IPS-NIHi7 (cell line): ENCODE data around the gene PPARG.

ENCODE experiments used
- DNase-seq: peaks from one replicate; pipeline ENCODE4 v3.0.0; 2012; ENCODE audit warnings: mixed read lengths; ENCODE audit errors: extremely low spot score

Gene PPARG

GRCh38 chr3:12409684-12410596 lies 121.1 kb downstream of the PPARG start:
- DNase-seq: no peak

DNA sequence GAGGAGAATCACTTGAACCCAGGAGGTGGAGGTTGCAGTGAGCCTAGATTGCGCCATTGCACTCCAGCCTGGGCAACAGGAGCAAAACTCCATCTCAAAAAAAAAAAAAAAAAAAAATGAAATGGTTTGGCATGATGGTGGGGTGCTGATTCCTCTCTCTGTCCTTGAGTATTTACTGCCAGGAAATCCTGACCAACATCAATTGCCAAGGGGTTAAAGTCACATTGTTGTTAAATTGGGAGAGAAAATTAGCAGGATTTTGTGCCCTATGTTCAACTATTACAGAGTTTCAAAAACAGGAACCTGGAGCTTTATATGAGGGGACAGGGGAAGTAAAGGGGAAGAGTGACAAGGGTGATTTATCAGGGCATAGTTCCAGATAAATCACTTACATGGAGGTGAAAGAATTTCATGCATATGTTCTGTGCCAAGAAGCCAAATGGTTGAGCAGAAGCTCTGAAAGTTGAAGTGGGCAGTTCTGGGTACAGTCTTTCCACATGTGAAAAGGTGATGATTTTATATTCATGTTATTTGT lies 124.9 kb downstream of the PPARG start:
- DNase-seq: no peak

GRCh38 chr3:12415014-12415680 lies 126.3 kb downstream of the PPARG start:
- DNase-seq: no peak

DNA sequence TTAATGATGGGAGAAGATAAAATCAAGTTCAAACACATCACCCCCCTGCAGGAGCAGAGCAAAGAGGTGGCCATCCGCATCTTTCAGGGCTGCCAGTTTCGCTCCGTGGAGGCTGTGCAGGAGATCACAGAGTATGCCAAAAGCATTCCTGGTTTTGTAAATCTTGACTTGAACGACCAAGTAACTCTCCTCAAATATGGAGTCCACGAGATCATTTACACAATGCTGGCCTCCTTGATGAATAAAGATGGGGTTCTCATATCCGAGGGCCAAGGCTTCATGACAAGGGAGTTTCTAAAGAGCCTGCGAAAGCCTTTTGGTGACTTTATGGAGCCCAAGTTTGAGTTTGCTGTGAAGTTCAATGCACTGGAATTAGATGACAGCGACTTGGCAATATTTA lies 127.9 kb downstream of the PPARG start:
- no peak for DNase-seq

DNA sequence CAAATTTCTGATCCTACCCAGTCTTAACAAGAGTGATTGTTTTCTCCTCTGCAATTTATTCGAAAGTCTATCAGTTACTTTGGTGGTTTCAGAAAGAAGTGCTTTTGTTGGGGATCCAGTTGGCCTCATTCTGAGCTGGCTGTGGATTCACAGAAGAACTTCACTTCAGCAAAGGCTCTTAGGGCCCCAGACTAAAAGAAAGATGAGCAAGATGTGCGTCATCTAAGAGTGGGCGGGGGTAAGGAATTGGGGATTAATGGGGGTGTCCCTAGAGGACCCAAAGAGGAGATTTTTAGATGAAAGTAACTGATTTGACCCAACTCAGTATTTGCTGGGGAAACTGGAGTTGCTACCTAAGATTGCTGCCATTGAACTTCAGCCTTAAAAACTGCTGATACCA lies 131.5 kb downstream of the PPARG start:
- DNase-seq: no peak

DNA sequence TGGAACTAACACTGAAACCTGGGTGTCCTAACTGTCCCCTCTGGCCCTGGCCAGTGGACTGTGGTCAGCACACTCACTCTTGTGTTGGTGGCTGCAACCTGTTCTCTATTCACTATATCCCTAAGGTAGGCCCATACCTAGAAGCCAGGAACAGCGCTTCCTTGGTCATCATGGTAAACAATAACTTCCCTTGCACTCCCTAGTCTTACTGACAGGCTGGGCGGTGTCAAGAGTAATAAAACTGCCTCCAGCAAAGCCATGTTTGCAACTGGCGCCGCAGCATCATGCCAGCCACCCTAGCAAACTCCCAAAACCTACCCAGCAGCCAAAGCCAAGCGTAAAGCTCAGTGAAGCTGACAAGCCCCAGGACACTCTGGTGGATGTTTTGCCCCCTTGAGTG lies 132.3 kb downstream of the PPARG start:
- no peak for DNase-seq

DNA sequence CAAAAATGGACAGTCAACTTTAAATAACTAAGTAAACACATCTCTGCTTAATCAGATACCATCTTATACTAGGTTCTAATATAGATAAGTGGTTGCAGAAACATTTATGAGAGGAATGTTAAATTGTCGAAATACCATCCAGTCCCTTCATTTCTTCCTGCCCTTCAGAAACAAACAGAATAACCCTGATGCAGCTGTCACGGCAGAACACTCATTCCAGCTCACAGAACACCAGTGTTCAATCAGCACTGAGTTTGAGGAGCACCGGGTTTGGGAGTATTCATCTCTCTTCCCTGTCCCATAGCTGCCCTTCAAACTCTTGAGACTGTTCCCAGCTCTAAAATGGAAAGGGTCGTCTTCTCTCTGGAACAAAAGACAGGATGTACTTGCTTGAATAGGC lies 134.3 kb downstream of the PPARG start:
- no peak for DNase-seq

- no peak for DNase-seq
Measured at GRCh38 chr3:12423918-12424630, 135.2 kb downstream of the PPARG start.

DNA sequence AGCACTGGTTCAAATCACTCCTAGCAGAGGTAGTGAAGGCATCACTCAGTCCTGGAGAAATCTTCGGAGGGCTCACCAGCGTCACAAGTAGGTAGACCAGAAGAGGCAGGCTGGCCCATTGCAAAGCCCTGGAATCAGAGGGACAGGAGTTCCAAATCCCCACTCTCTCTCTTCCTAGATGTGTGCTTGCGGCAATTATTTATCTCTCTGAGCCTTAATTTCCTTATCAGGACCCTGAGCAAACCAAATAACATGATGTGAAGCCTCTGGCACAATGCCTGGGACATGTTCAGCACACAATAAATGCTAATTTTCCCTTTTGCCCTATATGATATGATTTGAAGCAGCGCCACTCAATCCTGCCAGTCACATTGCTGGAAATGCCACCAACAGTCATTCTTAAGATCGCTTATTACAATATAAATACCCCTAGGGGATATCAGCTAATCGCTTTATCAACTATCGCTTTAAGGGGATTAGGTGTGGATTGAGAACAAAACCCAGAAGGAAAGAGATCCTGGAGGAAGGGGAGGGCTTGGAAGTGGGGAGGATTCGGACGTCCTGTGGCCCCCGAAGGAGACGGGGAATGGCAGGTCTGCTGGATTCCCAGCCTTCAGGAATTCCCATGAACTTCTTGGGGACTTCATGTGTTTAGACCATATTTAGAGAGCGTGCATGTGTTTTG lies 135.9 kb downstream of the PPARG start:
- no peak for DNase-seq

DNA sequence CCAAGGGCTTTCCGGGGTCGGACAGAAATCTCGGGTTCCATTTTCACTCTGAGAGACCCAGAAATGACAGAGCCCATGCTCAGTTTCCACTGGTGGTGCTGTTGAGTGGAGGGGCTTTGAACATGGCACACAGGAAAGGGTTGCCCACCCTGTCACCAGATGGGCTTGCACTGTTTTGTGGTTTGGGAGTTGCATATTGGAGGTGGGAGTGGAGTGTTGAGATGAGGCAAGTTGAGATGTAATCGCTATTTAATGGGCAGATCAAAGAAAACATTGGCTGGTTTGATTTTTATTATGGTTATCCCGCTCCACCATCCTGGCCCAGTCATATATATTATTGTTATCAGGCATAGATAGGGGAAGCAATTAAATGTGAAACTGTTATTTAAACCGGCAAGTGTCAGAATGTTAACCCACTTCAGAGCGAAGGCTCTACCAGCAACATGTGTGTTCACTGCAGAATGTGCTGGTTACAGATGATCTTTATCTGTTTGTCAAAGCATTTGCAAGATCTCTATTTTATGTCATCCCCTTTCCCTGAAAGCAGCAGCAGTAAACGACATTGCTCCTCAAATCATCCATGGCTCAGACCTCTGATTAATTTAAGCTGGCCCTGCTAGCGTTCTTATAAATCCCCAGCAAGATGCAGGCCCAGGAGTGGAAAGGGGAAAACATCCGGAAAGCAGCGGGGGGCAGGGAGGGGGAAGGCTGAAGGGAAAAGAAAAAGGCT lies 137.1 kb downstream of the PPARG start:
- no peak for DNase-seq

GRCh38 chr3:12427551-12427950 lies 138.7 kb downstream of the PPARG start:
- no peak for DNase-seq

GRCh38 chr3:12428126-12428525 lies 139.3 kb downstream of the PPARG start:
- DNase-seq: no peak

GRCh38 chr3:12430086-12430485 lies 141.2 kb downstream of the PPARG start:
- no peak for DNase-seq

GRCh38 chr3:12433823-12434222 lies 145.0 kb downstream of the PPARG start:
- DNase-seq: no peak

GRCh38 chr3:12436514-12437220 lies 147.8 kb downstream of the PPARG start:
- no peak for DNase-seq

- no peak for DNase-seq
Measured at GRCh38 chr3:12437221-12437605, 148.3 kb downstream of the PPARG start.

DNA sequence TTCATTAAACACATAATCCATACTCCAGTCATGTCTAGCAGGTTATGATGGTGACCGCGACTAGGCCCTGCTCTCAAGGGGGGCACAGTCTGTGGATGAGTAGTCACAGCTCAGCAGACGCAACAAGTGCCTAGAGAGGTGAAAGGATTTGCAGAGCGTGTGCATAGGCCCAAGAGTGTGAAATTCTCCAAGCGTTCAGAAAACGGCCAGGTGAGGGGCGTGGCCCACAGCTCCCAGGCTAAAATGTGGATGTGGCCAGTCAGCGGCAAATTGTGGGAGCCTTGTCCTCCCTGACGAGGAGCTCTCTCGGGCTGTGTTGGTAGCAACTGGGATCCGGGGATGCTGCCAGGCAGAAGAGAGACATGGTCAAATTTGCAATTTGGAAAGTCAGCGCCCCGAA lies 149.0 kb downstream of the PPARG start:
- DNase-seq: no peak

DNA sequence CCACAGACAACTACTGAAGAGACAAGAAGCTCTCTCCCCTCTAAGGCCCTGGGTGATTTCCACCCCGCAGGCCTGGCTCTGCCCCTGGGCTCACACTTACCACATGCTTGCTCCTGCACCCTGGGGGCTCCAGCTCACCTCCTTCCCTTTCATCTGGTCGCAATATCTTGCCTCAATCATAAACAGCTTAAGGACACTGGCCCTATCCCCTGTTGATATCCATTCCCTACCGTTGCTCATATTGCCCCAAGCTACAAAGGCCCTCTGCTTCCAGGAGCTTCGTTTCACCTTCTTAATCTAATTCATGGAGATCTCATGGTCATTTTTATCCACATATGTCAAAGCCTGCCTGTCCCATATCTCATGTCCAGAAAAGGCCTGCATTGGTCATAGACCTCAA lies 149.4 kb downstream of the PPARG start:
- DNase-seq: no peak

DNA sequence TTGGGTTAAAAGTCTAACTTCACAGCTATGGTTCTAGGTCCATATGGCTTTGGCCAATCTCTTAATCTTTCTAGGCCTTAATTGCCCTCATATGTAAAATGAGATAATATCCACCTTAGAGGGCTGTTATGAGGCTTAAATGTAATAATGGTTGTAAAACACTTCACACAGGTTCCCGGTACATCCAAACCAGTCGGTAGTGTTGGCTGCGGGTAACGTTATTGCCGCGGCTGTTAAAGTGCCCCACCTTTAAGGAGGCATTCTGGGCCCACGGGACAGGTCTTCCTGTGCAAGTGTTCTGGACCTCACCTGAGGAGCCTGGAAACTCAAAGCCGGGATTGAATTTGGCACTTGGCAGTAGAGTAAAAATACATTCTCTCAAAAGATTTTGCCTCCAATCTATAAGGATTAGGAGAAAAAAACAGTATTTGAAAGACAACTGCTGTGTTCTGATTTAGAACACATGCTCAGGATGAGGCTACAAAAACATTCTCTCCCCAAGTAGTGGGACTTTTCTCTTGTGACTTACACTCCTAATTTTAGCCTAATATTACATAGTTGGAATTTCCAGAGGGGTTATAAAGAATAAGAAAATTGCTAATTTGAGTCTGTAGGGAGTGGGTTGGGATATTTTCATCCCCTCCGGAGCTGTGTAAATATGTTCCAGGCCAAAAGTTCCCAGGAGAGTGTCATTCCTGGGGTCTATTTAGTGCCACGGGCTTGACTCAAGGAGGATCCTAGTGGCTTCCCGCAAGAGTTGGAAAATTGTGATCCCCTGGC lies 150.5 kb downstream of the PPARG start:
- DNase-seq: no peak
